ENCODE data around the gene PCDHGB3. TPM values are rescaled to one million over a fixed set of nuclear protein-coding genes. Genes with fewer than 3 reads are reported as not detected.
"Not testable (repeated sequence)": the region's sequence is repeated elsewhere in the genome, so short reads cannot be mapped to it uniquely, and the experiment has no call there.

The PCDHGB3 gene
- total and polyA plus RNA-seq, 4 experiments from 2014 or later: 0.50 to 0.76 TPM; not detected in 2

- H3K36me3 ChIP-seq (ENCODE audit: insufficient read depth, low read length): no peaks in the 10 kb centered on the region
- H3K36me3 Mint-ChIP-seq: peaks cover 16 to 19% of the 10 kb centered on the region in 2 donors
- ChIA-PET POLR2A (ENCODE audit: partially characterized antibody) (interaction anchor here (1.0 to 2.2 kb wide), 4 partner anchors 93 to 151 kb away, joined by 3 to 11 read pairs (median 4); partner anchors contain the start of gene TAF7), CTCF (ENCODE audit: partially characterized antibody) (interaction anchor here (0.7 to 4.6 kb wide), 18 partner anchors 17 to 179 kb away, joined by 3 to 37 read pairs (median 7); partner anchors contain the start of genes PCDHGA12, PCDHGB5 and TAF7)
- no peaks in the 10 kb centered on the region for H3K9me3 ChIP-seq (ENCODE audit: control insufficient read depth in 1 of 2, low read length in 2 of 2)
- peak overlapping the region in 3 of 7 donors; percentile 69 to 87 (median 78) for H3K27ac Mint-ChIP-seq
- H3K4me1 Mint-ChIP-seq: peaks cover 11 to 20% (median 14%) of the 10 kb centered on the region in 4 donors
- H3K4me3 ChIP-seq (ENCODE audit: low read length in 2 of 2): peak overlapping the region; percentile 14 to 51
- DNase-seq: no peak
- H3K27me3 Mint-ChIP-seq: peaks cover 38 to 60% of the 10 kb centered on the region in 2 donors
- peaks cover 3 to 58% (median 46%) of the 10 kb centered on the region in 8 donors for H3K9me3 Mint-ChIP-seq
- H3K4me3 Mint-ChIP-seq: peak overlapping the region; percentile 81 to 92 (median 89)
- H3K4me1 ChIP-seq (ENCODE audit: insufficient read depth, low read length): peaks cover 8% of the 10 kb centered on the region
- intact Hi-C loops (cut with micrococcal nuclease): loop anchor here (1.0 to 10.0 kb wide), 4 partner anchors 89 to 151 kb away; partner anchors contain the start of gene TAF7
- H3K27ac ChIP-seq (ENCODE audit: low read depth, low read length): no peak overlapping the region
- peaks cover 26% of the 10 kb centered on the region for H3K27me3 ChIP-seq (ENCODE audit: insufficient read depth, low read length)
These were observed 43.6 kb downstream of the PCDHGB3 start for GRCh38 chr5:141413540-141414069.

- H3K27me3 ChIP-seq (ENCODE audit: insufficient read depth, low read length): peaks cover 28% of the 10 kb centered on the region
- H3K4me1 ChIP-seq (ENCODE audit: insufficient read depth, low read length); H3K4me3 ChIP-seq (ENCODE audit: low read length in 2 of 2); H3K27ac ChIP-seq (ENCODE audit: low read depth, low read length); H3K36me3 ChIP-seq (ENCODE audit: insufficient read depth, low read length); POLR2A ChIA-PET (ENCODE audit: partially characterized antibody); DNase-seq; H3K9me3 ChIP-seq (ENCODE audit: control insufficient read depth in 1 of 2, low read length in 2 of 2): not testable (repeated sequence)
- peaks cover 36 to 56% of the 10 kb centered on the region in 2 donors for H3K27me3 Mint-ChIP-seq
- peaks cover 2 to 54% (median 45%) of the 10 kb centered on the region in 8 donors for H3K9me3 Mint-ChIP-seq
- peaks cover 11 to 20% (median 14%) of the 10 kb centered on the region in 4 donors for H3K4me1 Mint-ChIP-seq
- CTCF ChIA-PET (ENCODE audit: partially characterized antibody): interaction anchor here (2.2 to 4.6 kb wide), 4 partner anchors 16 to 99 kb away, joined by 7 to 37 read pairs (median 15); partner anchors contain the start of genes PCDHGA12 and PCDHGB5
- intact Hi-C loops (cut with micrococcal nuclease): loop anchor here (10.0 kb wide), 1 partner anchor 90 kb away; the partner anchor contains the start of gene TAF7
- H3K27ac Mint-ChIP-seq: peak overlapping the region in 1 of 7 donors; percentile 78
- peak overlapping the region in 7 of 8 donors; percentile 1 to 50 (median 34) for H3K4me3 Mint-ChIP-seq
- H3K36me3 Mint-ChIP-seq: peaks cover 19% of the 10 kb centered on the region in 2 donors
These were observed 44.7 kb downstream of the PCDHGB3 start for GRCh38 chr5:141414548-141415274.

GRCh38 chr5:141415275-141415618, 45.2 kb downstream of the PCDHGB3 start:
- H3K27me3 Mint-ChIP-seq: peaks cover 34 to 56% of the 10 kb centered on the region in 2 donors
- peaks cover 2 to 55% (median 46%) of the 10 kb centered on the region in 8 donors for H3K9me3 Mint-ChIP-seq
- peaks cover 17 to 20% of the 10 kb centered on the region in 2 donors for H3K36me3 Mint-ChIP-seq
- H3K27ac ChIP-seq (ENCODE audit: low read depth, low read length); H3K4me1 ChIP-seq (ENCODE audit: insufficient read depth, low read length); H3K9me3 ChIP-seq (ENCODE audit: control insufficient read depth in 1 of 2, low read length in 2 of 2); H3K36me3 ChIP-seq (ENCODE audit: insufficient read depth, low read length); DNase-seq; POLR2A ChIA-PET (ENCODE audit: partially characterized antibody); H3K4me3 ChIP-seq (ENCODE audit: low read length in 2 of 2): not testable (repeated sequence)
- H3K4me3 Mint-ChIP-seq: peak overlapping the region in 4 of 8 donors; percentile 34 to 71 (median 54)
- CTCF ChIA-PET (ENCODE audit: partially characterized antibody): interaction anchor here (3.1 to 4.6 kb wide), 2 partner anchors 15 to 98 kb away, joined by 14 to 37 read pairs; partner anchors contain the start of gene PCDHGA12
- peaks cover 11 to 20% (median 13%) of the 10 kb centered on the region in 4 donors for H3K4me1 Mint-ChIP-seq
- intact Hi-C loops (cut with micrococcal nuclease): loop anchor here (10.0 kb wide), 1 partner anchor 90 kb away; the partner anchor contains the start of gene TAF7
- peak overlapping the region in 1 of 7 donors; percentile 46 for H3K27ac Mint-ChIP-seq
- peaks cover 32% of the 10 kb centered on the region for H3K27me3 ChIP-seq (ENCODE audit: insufficient read depth, low read length)

- Histone ChIP-seq H3K27me3 (ENCODE audit: insufficient read depth, low read length) (peaks cover 48% of the 10 kb centered on the region), H3K4me1 (ENCODE audit: insufficient read depth, low read length) (peaks cover 16% of the 10 kb centered on the region)
- peaks cover 23 to 33% of the 10 kb centered on the region in 2 donors for H3K36me3 Mint-ChIP-seq
- H3K27me3 Mint-ChIP-seq: peaks cover 43 to 69% of the 10 kb centered on the region in 2 donors
- H3K4me3 Mint-ChIP-seq: peak within 1 kb of the TSS; percentile 61 to 79 (median 69)
- CTCF ChIA-PET (ENCODE audit: partially characterized antibody): interaction anchor here (1.0 to 3.1 kb wide), 7 partner anchors 12 to 146 kb away, joined by 3 to 9 read pairs (median 6); partner anchors contain the start of gene PCDHGA12
- H3K4me1 Mint-ChIP-seq: peaks cover 12 to 24% (median 16%) of the 10 kb centered on the region in 4 donors
- H3K9me3 ChIP-seq (ENCODE audit: control insufficient read depth in 1 of 2, low read length in 2 of 2); H3K36me3 ChIP-seq (ENCODE audit: insufficient read depth, low read length); H3K4me3 ChIP-seq (ENCODE audit: low read length in 2 of 2); H3K27ac ChIP-seq (ENCODE audit: low read depth, low read length); DNase-seq: not testable (repeated sequence)
- peak within 1 kb of the TSS in 3 of 7 donors; percentile 32 to 70 (median 66) for H3K27ac Mint-ChIP-seq
- POLR2A ChIA-PET (ENCODE audit: partially characterized antibody): interaction anchor here (2.1 kb wide), 1 partner anchor 98 kb away, joined by 4 read pairs; no protein-coding TSS in a partner anchor
- H3K9me3 Mint-ChIP-seq: peaks cover 6 to 70% (median 62%) of the 10 kb centered on the region in 8 donors
- intact Hi-C loops (cut with micrococcal nuclease): loop anchor here (10.0 kb wide), 1 partner anchor 93 kb away; the partner anchor contains the start of gene TAF7
These were observed 47.6 kb downstream of the PCDHGB3 start, which contains the start of gene PCDHGB7 for GRCh38 chr5:141417494-141418172. PCDHGB7 (plus strand) TSS chr5:141417677; CDS start chr5:141417860, 183 bp downstream.

- Mint-ChIP-seq H3K4me1 (peaks cover 4 to 11% (median 6%) of the 10 kb centered on the region in 4 donors), H3K9me3 (peaks cover 4 to 74% (median 63%) of the 10 kb centered on the region in 8 donors), H3K4me3 (peak overlapping the region in 7 of 8 donors; percentile 17 to 75 (median 28)), H3K36me3 (peaks cover 22 to 26% of the 10 kb centered on the region in 2 donors), H3K27ac (peak overlapping the region in 4 of 7 donors; percentile 32 to 91 (median 75)), H3K27me3 (peaks cover 44 to 61% of the 10 kb centered on the region in 2 donors)
- H3K36me3 ChIP-seq (ENCODE audit: insufficient read depth, low read length): no peaks in the 10 kb centered on the region
- no peak overlapping the region for H3K27ac ChIP-seq (ENCODE audit: low read depth, low read length)
- peaks cover 8% of the 10 kb centered on the region for H3K4me1 ChIP-seq (ENCODE audit: insufficient read depth, low read length)
- no peak overlapping the region for H3K4me3 ChIP-seq (ENCODE audit: low read length in 2 of 2)
- peaks cover 0 to 4% of the 10 kb centered on the region in 2 donors for H3K9me3 ChIP-seq (ENCODE audit: control insufficient read depth in 1 of 2, low read length in 2 of 2)
- peaks cover 48% of the 10 kb centered on the region for H3K27me3 ChIP-seq (ENCODE audit: insufficient read depth, low read length)
- POLR2A ChIA-PET (ENCODE audit: partially characterized antibody): no interaction called here
- no peak for DNase-seq
- intact Hi-C loops (cut with micrococcal nuclease): loop anchor here (10.0 kb wide), 1 partner anchor 94 kb away; the partner anchor contains the start of gene TAF7
- CTCF ChIA-PET (ENCODE audit: partially characterized antibody): interaction anchor here (0.9 to 3.1 kb wide), 3 partner anchors 93 to 145 kb away, joined by 5 to 9 read pairs (median 6); no protein-coding TSS in a partner anchor
These were observed 49.2 kb downstream of the PCDHGB3 start for GRCh38 chr5:141419074-141419880.

Data from CD4-positive, alpha-beta memory T cell (primary cell).